Astrocyte of the spinal cord (primary cell): ENCODE measurements around the gene CREBBP.
"Not testable (repeated sequence)": the region's sequence is repeated elsewhere in the genome, so short reads cannot be mapped to it uniquely, and the experiment has no call there.

Source experiments
- DNase-seq: peaks from one replicate; pipeline ENCODE4 v3.0.0; 2011; ENCODE audit warnings: low read depth, low spot score
- H3K4me3 ChIP-seq: 2 replicates; pipeline ENCODE4 v1.5.1; 2011; ENCODE audit warnings: low read depth, mild to moderate bottlenecking, low read length, moderate library complexity
- in situ Hi-C: cut with HindIII; loops from 2 replicates; pipeline ENCODE4 v1.10.0; 2017; ENCODE audit warnings: low sequenced_read_pairs
- TF ChIP-seq, protein P1 (sequence below): IDR thresholded peaks from 2 replicates; pipeline ENCODE4 v1.5.1; 2012; ENCODE audit warnings: low read depth, mild to moderate bottlenecking, low read length, inconsistent platforms

The CREBBP gene

DNA sequence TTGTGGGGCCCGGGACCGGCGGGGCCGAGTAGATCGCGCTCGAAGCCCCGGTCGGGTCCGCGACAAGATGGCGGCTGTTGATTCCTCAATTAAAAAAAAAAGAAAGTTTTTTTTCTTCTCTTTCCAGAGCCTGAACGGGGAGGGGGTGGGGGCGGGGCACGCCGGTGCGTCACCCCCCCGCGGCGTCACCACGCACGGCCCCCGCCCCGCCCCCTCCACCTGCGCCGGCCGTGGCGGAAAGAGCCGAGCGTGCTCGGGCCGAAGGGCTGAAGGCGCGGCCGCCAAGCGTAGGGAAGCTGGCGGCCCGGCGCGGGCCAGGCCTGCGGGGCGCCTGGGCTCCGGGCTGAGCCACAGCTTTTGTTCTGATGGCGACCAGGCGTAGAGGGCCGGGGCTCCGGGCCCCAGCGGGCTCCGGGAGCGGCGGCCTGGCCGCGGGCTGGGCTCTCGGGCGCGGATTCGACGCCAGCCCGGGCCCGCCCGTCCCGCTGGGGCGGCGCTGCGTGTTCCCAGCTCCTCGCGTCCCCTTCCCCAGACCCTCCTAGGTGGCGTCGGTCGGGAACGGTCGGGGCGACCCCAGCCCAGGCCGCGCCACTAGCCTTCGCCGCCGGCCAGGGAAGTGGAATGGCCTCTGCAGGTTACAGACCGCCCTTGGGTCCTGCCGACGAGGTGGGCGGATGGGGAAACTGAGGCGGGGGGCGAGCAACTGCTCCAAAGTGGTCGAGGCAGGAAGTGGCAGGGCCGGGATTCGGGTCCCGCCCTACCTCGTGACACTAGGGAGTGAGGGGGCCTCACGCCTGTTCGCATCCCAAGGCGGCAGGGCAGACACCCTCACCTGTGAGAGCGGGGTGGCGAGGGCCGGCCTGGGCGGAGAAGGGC, at the start of gene CREBBP:
Gene CREBBP, minus strand, starts transcription at position 91 of the 876 bp plus-strand sequence. CDS start 797 bp downstream, outside the sequence.
- TF ChIP-seq, protein P1, sequence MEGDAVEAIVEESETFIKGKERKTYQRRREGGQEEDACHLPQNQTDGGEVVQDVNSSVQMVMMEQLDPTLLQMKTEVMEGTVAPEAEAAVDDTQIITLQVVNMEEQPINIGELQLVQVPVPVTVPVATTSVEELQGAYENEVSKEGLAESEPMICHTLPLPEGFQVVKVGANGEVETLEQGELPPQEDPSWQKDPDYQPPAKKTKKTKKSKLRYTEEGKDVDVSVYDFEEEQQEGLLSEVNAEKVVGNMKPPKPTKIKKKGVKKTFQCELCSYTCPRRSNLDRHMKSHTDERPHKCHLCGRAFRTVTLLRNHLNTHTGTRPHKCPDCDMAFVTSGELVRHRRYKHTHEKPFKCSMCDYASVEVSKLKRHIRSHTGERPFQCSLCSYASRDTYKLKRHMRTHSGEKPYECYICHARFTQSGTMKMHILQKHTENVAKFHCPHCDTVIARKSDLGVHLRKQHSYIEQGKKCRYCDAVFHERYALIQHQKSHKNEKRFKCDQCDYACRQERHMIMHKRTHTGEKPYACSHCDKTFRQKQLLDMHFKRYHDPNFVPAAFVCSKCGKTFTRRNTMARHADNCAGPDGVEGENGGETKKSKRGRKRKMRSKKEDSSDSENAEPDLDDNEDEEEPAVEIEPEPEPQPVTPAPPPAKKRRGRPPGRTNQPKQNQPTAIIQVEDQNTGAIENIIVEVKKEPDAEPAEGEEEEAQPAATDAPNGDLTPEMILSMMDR, result no peak
- H3K4me3 ChIP-seq, result peak within 1 kb of the TSS; percentile 84
- peak; percentile 90 for DNase-seq
- in situ Hi-C loops, result no loop called here

DNA sequence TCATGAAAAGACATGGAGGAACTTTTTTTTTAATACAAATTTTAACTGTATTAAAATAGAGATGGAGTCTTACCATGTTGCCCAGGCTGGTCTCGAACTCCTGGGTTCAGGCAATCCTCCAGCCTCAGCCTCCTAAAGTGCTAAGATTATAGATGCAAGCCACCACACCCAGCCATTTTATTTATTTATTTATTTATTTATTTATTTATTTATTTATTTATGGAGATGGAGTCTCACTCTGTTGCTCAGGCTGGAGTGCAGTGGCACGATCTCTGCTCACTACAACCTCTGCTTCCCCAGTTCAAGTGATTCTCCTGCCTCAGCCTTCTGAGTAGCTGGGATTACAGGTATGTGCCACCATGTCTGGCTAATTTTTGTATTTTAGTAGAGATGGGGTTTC, 46.6 kb upstream of the CREBBP start:
- DNase-seq, H3K4me3 ChIP-seq, in situ Hi-C loops: not testable (repeated sequence)

GRCh38 chr16:3924763-3925162, 44.2 kb upstream of the CREBBP start:
- in situ Hi-C loops, result no loop called here
- H3K4me3 ChIP-seq, result no peak overlapping the region
- no peak for DNase-seq
- TF ChIP-seq, protein P1, result no peak

- DNase-seq, result no peak
- TF ChIP-seq, protein P1, result no peak
- H3K4me3 ChIP-seq, result no peak overlapping the region
- in situ Hi-C loops, result no loop called here
Observed at GRCh38 chr16:3922241-3922640, 41.7 kb upstream of the CREBBP start.

DNA sequence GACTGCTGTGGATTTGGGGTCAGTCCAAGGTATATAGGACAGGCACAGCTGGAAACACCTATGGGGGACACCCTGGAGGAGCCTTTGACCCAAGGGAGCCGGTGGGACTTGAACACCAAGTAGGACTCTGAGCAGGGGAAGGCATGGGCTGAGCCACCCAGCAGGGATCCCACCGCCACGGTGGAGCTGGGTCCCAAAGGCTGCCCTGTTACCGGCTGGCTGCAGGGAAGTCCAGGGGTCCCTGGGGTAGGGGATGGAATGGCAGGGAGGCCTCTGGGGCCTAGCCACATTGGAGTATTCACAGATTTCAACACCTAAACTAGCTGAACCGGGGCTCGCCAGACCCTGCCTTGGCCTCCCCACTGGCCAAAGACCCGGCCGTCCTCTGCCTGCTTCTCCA, 39.7 kb upstream of the CREBBP start:
- TF ChIP-seq, protein P1, result no peak
- in situ Hi-C loops, result no loop called here
- H3K4me3 ChIP-seq, result no peak overlapping the region
- DNase-seq, result no peak

- no peak overlapping the region for H3K4me3 ChIP-seq
- no peak for DNase-seq
- in situ Hi-C loops, result no loop called here
- TF ChIP-seq, protein P1, result no peak
Observed at GRCh38 chr16:3919413-3919812, 38.9 kb upstream of the CREBBP start.
